Urinary bladder (tissue), 4 donors: ENCODE measurements around the gene TPM1. TPM values are rescaled to one million over a fixed set of nuclear protein-coding genes. Genes with fewer than 3 reads are reported as not detected.

Experiments
- DNase-seq: peaks from one replicate; pipeline ENCODE4 v3.0.0-alpha.2; 2015; ENCODE audit errors: extremely low spot score
- H3K27ac ChIP-seq: one replicate; pipeline ENCODE4 v1.5.1; 2013; ENCODE audit warnings: low read depth, mild to moderate bottlenecking, moderate library complexity
- H3K36me3 ChIP-seq: one replicate; pipeline ENCODE4 v1.6.1; 2013; ENCODE audit warnings: mild to moderate bottlenecking, moderate library complexity; ENCODE audit not compliant: insufficient read depth
- H3K4me1 ChIP-seq: one replicate; pipeline ENCODE4 v1.6.1; 2013; ENCODE audit warnings: mild to moderate bottlenecking, moderate library complexity; ENCODE audit not compliant: insufficient read depth
- H3K4me3 ChIP-seq: one replicate; pipeline ENCODE4 v1.5.1; 2013; ENCODE audit warnings: low read depth, low read length
- WGBS: extraction: QIAGEN DNeasy Blood & Tissue Kit; methylation state at CpG from one replicate; pipeline ENCODE4 v1.1.7; 2013; 5-methylcytosine and 5-hydroxymethylcytosine counted together
- polyA plus RNA-seq: library from polyadenylated mRNA; stranded (reverse); fragments of 200-250 nt; gene quantifications from one replicate; pipeline ENCODE4 v1.2.3, GENCODE V29; 2013
- total RNA-seq: library from RNA; depleted of rRNA; stranded (reverse); fragments of >200 nt; gene quantifications from one replicate; pipeline ENCODE4 v1.2.3, GENCODE V29; 2014
- donor health status: healthy with polysubstance abuse.
- donor health status: healthy.

Gene TPM1
- total and polyA plus RNA-seq, 2 donors, result 1,685 to 3,649 TPM

DNA sequence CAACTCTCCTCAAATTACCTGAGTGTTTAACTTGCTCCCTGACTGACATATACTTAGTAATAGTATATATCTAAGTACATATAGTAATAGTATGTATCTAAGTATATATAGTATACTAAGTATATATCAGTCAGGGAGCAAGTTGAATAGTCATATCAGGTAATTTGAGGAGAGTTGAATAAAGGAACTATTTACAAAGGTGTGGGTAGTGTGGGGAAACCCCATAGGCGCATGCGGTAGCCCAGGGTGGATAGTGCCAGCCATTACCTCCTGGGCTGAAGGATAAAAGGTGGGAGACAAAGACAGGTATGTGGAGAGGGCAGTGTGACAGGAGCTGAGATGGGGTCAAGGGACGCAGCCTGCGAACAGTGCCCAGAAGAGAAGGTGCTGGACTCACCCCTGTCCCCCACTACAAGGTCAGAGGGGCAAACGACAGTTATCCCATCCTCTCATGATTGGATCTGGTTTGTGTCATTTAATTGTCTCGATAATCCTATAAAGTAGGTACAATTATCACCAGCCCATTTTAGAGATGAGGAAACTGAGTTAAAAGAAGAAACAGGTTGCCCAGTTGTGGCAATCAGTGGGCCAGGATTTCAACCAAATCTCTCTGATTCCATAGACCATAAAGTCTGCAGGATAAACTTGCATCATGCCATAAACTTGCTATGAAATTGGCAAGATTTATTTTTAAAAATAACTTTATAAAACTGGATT, 34.1 kb upstream of the TPM1 start:
- Histone ChIP-seq H3K4me3 (no peak overlapping the region), H3K27ac (no peak overlapping the region), H3K36me3 (no peaks in the 10 kb centered on the region), H3K4me1 (peaks cover 1% of the 10 kb centered on the region)
- 93% methylated on average over 6 of the region's 6 CpGs for WGBS
- DNase-seq, result no peak

DNA sequence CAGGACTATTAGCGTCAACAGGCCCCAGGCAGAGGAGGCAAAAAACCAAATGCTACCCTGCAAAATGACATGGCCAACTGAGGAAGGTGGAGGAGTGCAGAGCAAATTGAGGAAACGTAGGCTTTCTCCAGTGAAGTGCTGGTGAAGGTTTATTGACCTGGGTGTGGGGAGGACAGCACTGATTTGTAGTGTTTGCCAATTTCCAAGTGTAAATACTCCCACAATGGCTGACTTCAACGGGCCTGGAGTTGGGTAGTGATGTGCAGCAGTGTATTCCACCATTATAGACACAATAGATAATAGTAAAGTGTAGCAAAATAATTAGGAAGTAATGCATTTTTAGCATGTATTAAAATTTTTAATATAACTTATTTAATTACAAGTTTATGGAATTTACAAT, 32.2 kb upstream of the TPM1 start:
- Histone ChIP-seq H3K4me3 (no peak overlapping the region), H3K4me1 (peaks cover 1% of the 10 kb centered on the region), H3K36me3 (no peaks in the 10 kb centered on the region), H3K27ac (no peak overlapping the region)
- DNase-seq, result no peak
- 89% methylated on average over 3 of the region's 3 CpGs for WGBS

DNA sequence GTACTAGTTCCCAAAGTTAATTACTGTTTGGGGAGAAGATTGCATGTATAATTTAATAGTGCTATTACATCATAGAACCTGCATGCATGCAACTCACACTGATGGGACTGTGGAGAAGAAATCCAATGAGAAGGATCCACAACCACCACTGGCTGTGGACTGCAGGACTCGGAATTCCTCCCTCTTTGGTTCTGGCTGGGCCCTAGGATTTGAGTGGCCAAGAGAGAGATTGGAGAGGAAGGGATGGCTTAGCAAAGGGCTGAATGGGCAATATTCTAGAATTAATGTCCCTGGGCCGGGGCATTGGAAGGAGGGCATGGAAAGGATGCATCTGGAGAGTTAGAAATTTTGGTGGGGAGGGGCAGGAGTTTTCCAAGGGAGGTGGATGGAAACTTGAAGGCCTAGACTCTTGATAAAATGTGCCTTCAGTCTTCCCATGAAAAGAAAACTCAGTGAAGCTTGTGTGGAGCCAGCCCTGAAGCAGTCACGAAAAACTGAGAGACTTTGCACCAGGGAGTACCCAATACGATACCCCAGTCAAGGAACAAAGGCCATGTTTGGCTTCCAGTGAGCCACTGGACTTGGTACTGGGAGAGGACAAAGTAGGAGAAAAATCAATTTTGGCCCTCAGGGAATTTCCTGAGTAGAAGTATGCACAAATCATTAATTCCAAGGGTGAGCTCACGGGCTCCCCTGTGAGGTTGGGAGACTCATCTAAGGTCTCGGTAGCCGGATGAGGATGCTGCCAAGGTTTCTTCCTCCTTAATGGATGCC, 31.4 kb upstream of the TPM1 start:
- Histone ChIP-seq H3K36me3 (no peaks in the 10 kb centered on the region), H3K4me3 (no peak overlapping the region), H3K27ac (no peak overlapping the region), H3K4me1 (peaks cover 1% of the 10 kb centered on the region)
- WGBS, result 97% methylated on average over 7 of the region's 7 CpGs
- no peak for DNase-seq

DNA sequence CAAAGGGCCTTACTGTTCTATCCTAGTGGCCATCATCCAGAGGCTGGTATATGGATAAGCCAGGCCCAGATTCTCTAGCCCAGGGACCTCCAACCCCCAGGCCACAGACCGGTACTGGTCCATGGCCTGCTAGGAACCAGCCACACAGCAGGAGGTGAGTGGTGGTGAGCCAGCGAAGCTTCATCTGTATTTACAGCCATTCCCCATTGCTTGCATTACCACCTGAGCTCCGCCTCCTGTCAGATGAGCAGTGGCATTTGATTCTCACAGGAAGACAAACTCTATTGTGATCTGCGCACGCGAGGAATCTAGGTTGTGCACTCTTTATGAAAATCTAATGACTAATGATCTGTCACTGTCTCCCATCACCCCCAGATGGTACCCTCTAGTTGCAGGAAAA, 30.1 kb upstream of the TPM1 start:
- Histone ChIP-seq H3K4me1 (peaks cover 1% of the 10 kb centered on the region), H3K4me3 (no peak overlapping the region), H3K27ac (no peak overlapping the region), H3K36me3 (no peaks in the 10 kb centered on the region)
- no peak for DNase-seq
- 97% methylated on average over 6 of the region's 6 CpGs for WGBS

DNA sequence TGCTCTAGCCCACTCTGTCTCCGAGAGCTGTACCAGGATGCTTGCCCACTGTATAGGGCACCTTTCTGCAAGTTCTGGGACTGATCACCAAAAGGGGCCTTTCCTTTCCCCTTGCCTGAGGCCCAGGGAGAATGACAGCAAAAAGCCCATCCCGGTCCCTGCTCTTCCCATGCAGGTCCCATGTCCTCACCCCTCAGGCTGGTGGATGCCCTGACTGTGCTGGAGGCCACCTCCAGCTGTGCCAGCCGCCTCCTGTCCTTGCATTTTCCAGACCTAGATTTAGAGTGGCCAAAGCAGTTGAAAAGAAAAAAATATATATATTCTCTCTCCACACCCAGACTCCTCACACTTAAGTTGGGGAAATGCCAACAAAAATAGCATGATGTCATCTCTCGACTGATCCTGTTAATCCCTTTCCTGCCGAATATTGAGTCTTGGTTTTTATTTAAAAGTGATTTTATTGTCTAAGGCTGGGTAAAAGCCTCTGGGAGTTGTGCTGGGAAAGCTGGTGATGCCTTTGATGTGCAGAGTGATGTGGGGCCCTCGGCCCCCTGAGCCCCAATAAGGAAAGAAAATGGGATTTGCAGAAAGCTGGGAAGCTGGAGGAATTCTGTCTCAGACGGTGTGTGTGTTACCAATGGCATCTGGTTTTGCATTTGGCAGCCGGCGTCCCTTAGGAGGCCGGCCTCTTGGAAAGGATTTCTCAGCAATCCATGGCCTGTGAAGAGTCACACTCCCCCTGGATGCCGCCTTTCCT, 29.3 kb upstream of the TPM1 start:
- WGBS, result 45% methylated on average over 11 of the region's 11 CpGs
- no peak overlapping the region for H3K4me3 ChIP-seq
- H3K4me1 ChIP-seq, result peaks cover 1% of the 10 kb centered on the region
- H3K36me3 ChIP-seq, result no peaks in the 10 kb centered on the region
- H3K27ac ChIP-seq, result no peak overlapping the region
- DNase-seq, result peak; percentile 51

DNA sequence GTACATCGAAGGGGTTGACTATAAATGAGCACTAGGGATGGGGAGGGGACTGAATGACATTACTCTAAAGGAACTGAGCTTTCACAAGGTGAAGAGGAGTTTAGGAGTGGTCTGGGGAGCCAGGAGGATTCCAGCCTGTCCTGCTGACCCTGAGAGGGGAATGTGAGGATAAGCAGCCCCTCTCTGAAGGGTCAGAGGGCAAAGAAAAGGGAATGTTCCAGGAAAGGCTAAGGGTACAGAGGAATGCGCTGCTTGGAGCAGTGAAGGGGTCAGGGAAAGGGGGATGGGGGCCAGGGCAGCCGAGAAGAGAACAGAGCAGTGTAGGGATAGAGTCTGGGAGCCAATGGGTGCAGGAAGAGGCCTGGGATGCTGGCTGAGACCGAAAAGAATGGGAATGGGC, 28.0 kb upstream of the TPM1 start:
- 86% methylated on average over 4 of the region's 4 CpGs for WGBS
- Histone ChIP-seq H3K27ac (no peak overlapping the region), H3K36me3 (no peaks in the 10 kb centered on the region), H3K4me1 (peaks cover 1% of the 10 kb centered on the region), H3K4me3 (no peak overlapping the region)
- no peak for DNase-seq

DNA sequence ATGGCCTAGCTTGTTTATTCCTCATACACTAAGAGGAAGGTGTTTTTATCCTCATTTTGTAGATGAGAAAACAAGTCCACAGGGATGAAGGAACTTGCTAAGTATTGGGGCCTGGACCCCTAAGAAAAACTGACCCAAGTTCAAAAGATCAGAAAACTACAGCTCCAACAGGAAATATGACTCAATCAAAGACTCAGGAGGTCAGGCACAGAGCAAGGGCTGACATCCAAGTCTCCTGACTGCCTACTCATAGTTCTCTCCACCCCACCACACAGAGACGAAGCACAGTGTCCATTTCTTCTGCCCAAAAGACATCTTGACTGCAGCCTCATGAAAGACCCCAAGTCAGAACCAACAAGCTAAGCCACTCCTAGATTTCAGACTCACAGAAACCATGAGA, 26.9 kb upstream of the TPM1 start:
- Histone ChIP-seq H3K4me1 (peaks cover 1% of the 10 kb centered on the region), H3K36me3 (no peaks in the 10 kb centered on the region), H3K27ac (no peak overlapping the region), H3K4me3 (no peak overlapping the region)
- WGBS, result 55% methylated on average over 1 of the region's 1 CpG
- DNase-seq, result no peak

DNA sequence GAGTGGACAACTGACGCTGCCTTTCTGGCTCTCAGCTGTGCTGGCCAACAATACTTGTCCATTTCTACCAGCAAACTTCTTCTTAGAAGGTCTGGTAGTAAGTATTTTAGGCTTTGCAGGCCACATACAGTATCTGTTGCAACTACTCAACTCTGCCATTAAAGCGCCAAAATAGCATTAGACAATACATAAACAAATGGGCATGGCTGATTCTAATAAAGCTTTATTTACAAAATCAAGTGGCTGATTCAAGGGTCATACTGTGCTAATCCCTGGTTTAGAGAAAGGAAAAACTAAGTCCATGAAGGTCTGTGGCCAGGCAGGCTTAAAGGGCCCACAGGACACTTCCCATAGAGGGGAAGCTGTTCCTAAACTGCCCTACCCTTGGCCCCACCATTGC, 26.3 kb upstream of the TPM1 start:
- H3K36me3 ChIP-seq, result no peaks in the 10 kb centered on the region
- WGBS, result 92% methylated on average over 2 of the region's 2 CpGs
- no peak overlapping the region for H3K27ac ChIP-seq

DNA sequence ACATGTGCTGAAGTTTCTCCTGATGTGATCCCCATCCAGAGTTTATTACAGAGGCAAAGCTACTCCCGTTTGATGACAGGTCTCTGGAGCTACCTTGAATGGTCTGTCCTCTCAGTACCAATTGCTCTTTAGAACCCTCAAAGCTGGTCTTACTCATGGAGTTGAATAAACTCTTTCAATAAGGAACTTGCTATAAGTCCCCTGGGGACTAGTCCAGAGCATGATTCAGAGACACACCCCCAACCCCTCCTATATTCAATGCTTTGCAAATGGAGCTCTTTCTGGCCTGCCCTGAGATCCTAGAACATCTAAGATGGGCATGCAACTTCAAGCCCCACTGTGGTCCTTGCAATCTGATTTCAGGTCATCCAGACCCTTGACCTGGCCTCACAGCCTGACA, 23.9 kb upstream of the TPM1 start:
- 97% methylated on average over 1 of the region's 1 CpG for WGBS

More for the DNA sequence above, 26.3 kb upstream of the TPM1 start:
- no peak for DNase-seq
- peaks cover 1% of the 10 kb centered on the region for H3K4me1 ChIP-seq
- H3K4me3 ChIP-seq, result no peak overlapping the region

DNA sequence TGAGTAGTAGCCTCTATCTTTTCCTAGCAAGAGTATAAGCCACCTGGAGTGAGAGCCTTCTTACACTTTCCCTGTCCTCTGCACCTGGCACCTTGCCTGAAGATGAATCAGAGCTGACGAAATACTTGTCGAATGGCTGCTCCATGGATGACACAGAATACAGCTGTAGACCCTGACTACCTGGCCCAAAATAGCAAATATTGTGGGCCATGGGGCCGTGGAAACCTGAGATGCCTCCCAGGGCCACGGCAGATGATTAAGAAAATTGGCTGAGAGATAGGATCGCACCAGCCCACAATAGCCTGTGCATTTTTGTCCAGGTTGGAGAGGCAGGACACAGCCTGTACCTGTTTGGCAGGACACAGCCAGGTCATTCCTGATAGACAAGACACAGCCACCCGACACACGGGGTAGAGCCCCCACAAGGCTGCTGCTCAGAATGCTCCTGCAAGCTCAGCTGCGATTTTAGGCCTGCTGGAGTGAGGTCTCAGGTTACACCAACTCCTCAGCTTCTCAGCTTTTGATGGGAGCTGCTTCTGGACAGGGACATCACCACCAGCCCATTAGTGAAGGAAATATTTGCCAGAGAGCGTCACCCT, 22.9 kb upstream of the TPM1 start:
- Histone ChIP-seq H3K4me1 (no peaks in the 10 kb centered on the region), H3K4me3 (no peak overlapping the region), H3K27ac (no peak overlapping the region), H3K36me3 (no peaks in the 10 kb centered on the region)
- peak; percentile 54 for DNase-seq
- WGBS, result 70% methylated on average over 9 of the region's 9 CpGs

More for the DNA sequence above, 23.9 kb upstream of the TPM1 start:
- no peaks in the 10 kb centered on the region for H3K4me1 ChIP-seq
- H3K4me3 ChIP-seq, result no peak overlapping the region
- no peak for DNase-seq
- H3K36me3 ChIP-seq, result no peaks in the 10 kb centered on the region
- H3K27ac ChIP-seq, result no peak overlapping the region

DNA sequence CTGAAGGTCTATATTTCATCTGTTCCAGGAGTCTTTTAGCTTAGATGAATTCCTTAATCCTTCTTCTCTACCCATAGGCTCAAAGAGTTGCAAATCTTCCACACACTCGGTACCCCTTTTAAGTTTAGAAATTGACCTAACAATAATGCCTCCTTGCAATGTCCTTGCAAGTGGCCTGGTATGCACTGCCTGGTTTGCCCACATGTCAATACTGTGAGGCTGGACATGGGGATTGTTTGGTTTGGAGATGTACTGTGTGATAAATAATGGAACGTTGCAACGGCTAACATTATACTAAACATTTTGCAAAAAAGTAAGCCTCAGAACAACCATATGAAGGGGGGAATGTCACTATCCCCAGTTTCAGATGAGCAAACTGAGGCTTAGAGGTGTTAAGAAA, 22.4 kb upstream of the TPM1 start:
- no peak for DNase-seq
- Histone ChIP-seq H3K4me3 (no peak overlapping the region), H3K27ac (no peak overlapping the region), H3K4me1 (no peaks in the 10 kb centered on the region), H3K36me3 (no peaks in the 10 kb centered on the region)
- 74% methylated on average over 3 of the region's 3 CpGs for WGBS

DNA sequence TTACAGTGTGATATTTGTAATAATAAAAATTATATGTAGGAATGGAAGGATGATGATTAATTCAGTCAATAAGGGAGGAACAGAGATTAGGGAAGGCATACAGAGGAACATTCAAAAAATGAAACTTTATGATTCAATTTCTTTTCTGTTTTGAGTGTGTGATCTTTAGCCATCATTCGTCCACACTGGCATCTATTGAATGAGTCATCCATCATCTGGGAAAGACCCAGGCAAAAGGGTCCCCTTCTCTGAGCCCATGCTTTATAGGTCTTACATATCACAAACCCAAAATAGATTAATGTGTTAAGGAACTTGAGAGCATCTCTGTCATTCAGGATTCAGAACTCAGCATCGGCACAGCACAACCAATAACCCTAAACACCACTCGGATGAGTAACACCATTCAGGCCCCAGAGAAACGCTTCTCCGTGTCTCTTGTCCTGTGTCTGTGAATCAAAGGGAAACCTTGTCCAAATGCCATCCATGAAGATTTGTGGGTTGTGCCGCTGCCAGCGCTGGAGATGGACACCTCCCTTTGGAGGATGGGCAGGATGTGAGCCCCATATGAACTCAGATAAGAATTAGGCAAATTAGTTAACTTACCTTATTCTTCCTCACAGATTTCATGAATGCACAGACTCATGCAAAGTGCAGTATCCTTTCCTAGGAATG, 21.7 kb upstream of the TPM1 start:
- no peaks in the 10 kb centered on the region for H3K4me1 ChIP-seq
- H3K36me3 ChIP-seq, result no peaks in the 10 kb centered on the region
- 89% methylated on average over 7 of the region's 7 CpGs for WGBS

DNA sequence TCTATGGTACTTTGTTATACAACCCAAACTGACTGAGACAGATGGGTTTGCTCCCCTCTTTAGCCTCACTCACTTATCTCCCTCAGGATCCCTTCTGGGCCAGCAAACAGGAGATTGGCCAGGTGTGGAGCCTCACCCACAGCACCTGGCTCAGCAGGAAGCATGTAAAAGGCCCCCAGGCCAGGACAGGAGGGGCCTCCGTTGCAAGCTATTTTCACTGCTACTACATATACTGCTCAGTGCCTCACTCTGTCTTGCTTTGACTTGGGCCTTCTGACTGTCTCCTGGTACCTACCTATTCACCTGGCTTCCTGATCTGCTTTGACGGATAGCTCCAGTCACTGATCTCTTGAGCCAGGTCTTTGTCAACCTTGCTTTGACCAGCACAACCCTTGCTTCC, 20.4 kb upstream of the TPM1 start:
- H3K36me3 ChIP-seq, result no peaks in the 10 kb centered on the region
- H3K4me1 ChIP-seq, result no peaks in the 10 kb centered on the region
- 93% methylated on average over 2 of the region's 2 CpGs for WGBS
- H3K27ac ChIP-seq, result no peak overlapping the region
- H3K4me3 ChIP-seq, result no peak overlapping the region
- no peak for DNase-seq

More for the DNA sequence above, 21.7 kb upstream of the TPM1 start:
- DNase-seq, result no peak
- Histone ChIP-seq H3K4me3 (no peak overlapping the region), H3K27ac (no peak overlapping the region)
